HEK293T (cell line): ENCODE data around the gene BCL2.

Source experiments
- FOXA1 ChIP-seq: fragments of 450-650 bp; IDR thresholded peaks from 2 replicates; pipeline ENCODE4 v1.6.1; 2016; ENCODE audit warnings: mild to moderate bottlenecking
- HDGF ChIP-seq: fragments of 450-650 bp; IDR thresholded peaks from 2 replicates; pipeline ENCODE4 v1.6.1; 2017; ENCODE audit warnings: antibody characterized with exemption, borderline replicate concordance
- NFRKB ChIP-seq: fragments of 450-650 bp; IDR thresholded peaks from 2 replicates; pipeline ENCODE4 v1.6.1; 2016; ENCODE audit warnings: mild to moderate bottlenecking, moderate library complexity
- SUZ12 ChIP-seq: fragments of 450-650 bp; IDR thresholded peaks from 2 replicates; pipeline ENCODE4 v1.6.1; 2016; ENCODE audit warnings: mild to moderate bottlenecking
- TARDBP ChIP-seq: fragments of 450-650 bp; IDR thresholded peaks from 2 replicates; pipeline ENCODE4 v1.6.1; 2016

DNA sequence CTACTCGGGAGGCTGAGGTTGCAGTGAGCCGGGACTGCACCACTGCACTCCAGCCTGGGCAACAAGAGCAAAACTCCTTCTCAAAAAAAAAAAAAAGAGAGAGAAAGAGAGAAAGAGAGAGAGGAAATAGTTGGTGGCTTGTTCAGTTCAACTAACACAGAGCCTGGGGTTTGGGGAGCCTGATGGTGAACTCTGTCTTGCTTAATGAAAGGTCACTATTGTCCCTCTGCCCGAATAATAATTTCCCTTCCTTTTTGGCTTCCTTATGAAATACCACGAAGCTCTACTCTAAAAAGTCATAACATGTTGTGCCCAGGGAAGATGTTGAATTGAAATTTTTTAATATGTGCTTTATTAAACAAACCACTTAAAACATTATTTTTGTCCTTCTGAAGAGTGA, 17.3 kb downstream of the BCL2 start:
- TF ChIP-seq SUZ12 = no peak
- TF ChIP-seq NFRKB = no peak
- TF ChIP-seq HDGF = no peak
- TF ChIP-seq TARDBP = no peak
- TF ChIP-seq FOXA1 = no peak
